IPS-NIHi7 (cell line): ENCODE measurements around the gene BCAS3.

Source experiments
- DNase-seq: peaks from one replicate; pipeline ENCODE4 v3.0.0; 2012; ENCODE audit warnings: mixed read lengths; ENCODE audit errors: extremely low spot score

Gene BCAS3

DNA sequence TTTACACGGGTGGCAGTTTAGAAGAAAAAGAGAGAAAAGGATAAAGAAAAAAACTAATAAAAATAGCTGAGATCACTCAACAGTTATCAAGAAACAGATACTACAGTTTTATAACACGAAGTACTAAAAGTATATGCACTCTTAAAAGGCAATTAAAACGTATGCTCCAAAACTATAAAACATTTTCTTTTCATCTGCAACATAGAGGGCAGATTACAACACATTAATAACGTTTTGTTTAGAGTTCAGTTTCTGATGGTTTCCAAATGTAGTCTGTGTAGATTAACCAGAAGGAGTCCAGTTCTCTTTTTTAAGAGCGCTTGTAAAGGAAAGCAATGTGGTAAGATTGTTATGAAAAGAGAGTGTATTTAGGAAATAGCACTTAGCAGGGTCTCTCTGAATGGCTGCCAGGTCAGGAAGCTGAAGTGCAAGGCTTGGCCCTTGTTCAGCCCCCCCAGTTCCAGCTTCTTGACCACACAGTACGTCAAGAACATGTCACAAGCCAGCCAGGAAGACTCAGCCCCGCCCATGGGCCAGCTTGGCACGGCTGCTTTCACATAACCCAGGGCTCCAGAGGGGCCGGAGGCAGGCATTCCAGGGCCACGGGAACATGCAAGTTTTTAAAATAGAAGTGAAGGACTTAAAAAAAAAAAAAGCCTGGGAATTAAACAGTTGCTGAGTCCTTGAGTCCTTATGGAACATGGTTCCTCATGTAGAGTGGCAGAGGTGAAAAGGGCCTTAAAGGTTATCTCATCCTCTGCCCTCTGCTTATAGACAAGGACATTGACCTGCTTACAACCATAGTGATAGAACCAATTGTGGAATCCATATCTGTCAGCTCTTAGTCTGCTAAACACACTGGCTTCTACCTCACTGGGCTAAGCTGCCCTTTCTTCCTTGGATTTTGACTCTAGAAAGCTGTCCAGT, 574.6 kb downstream of the BCAS3 start:
- DNase-seq: no peak

DNA sequence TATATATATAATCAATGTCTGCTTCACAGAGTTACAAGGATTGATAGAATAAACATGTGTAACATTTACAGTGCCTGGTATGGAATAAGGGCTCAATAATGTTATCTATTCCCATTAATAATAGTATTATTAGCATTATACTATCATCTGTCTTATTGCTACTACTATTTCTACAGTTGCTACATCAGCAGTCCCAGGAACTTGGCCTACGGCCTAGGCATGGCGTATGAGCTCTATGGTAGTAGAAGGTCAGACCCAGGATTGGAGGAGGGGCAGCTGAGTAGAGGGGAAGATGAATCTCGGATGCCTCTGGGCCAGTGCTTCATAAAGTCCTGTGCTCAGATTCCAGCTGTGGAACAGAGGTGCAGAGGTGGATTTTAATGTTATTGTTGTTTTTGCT, 575.7 kb downstream of the BCAS3 start:
- no peak for DNase-seq

DNA sequence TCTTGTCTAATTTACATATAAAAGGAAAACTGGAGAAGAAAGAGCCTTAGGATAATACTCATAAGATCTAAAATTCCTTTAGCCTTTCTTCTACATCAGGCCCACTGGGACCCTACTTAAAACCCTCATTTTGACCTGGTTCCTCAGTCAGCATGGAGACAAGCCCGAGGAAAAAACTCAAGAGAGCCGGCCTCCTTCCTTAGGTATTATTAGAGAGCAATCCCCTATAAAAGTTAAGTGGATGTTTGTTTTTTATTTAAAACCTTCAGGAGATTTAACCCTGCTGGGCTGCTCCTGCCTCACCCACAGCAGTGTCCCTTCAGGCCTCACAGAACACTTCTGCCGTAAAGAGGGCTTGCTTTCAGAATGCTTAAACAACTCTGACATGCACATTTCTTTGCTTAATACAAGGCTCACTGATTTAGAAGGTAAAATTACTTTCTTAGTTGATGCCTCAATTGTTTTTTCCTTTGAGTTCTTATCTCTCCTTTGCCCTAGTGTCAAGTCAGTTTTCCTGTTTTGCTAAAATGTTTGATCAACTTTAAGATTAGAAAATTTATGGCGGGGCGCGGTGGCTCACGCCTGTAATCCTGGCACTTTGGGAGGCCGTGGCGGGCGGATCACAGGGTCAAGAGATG, 576.4 kb downstream of the BCAS3 start:
- no peak for DNase-seq

DNA sequence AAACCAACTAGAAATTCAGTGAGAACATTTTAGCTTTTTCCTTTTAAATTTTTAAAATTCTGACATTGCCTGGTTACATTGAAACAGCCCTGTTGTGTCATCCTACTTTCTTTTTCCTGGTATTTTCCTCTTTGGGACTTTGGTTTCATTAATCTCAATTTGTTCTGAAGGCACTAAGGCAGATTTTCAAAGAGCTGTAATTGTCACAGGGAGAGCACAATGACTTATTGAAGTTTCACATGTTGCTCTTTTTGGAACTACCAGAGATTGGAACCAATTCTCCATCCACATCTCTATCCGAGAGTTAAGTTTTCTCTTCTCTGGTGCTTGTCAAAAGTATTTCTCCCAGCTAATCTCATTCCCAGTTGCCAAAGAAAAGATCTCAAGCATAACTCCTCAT, 577.3 kb downstream of the BCAS3 start:
- DNase-seq: no peak

DNA sequence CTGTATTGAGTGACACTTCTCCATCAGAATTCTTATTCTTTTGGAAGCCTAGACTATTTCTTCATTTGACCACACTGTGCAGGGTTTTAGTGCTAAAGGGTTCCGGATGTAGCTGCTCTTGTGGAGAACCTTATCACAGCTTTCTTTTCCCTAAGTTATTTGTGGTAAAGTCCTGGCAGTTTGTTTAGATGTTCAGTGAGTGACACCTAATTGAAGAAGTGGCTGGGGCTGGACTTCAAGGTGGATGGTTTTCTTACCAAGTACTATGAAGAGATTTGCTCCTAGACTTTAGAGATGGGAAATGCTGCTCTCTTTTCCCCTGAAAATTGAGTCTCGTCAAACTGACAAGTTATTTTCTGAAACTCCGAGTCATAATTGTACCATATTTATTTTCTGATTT, 578.0 kb downstream of the BCAS3 start:
- no peak for DNase-seq

DNA sequence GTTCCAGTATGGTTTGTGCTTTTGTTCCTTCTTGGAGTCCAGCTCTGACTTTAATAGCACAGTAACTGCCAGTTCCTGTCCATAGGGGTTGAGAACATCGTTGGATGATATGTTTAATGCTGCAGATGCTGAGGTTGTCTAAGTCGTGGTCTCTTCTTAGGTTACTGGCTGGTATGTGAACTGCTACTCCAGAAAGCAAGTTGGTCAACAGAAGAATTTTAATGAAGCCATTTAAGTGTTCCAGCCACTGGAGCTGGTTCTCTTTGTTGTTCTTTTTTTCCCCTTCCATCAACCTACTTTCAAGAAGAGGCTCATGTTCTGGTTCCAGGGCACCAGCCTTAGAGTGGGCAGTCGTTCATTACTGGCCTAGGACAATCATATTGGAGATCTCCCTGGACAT, 581.7 kb downstream of the BCAS3 start:
- no peak for DNase-seq

DNA sequence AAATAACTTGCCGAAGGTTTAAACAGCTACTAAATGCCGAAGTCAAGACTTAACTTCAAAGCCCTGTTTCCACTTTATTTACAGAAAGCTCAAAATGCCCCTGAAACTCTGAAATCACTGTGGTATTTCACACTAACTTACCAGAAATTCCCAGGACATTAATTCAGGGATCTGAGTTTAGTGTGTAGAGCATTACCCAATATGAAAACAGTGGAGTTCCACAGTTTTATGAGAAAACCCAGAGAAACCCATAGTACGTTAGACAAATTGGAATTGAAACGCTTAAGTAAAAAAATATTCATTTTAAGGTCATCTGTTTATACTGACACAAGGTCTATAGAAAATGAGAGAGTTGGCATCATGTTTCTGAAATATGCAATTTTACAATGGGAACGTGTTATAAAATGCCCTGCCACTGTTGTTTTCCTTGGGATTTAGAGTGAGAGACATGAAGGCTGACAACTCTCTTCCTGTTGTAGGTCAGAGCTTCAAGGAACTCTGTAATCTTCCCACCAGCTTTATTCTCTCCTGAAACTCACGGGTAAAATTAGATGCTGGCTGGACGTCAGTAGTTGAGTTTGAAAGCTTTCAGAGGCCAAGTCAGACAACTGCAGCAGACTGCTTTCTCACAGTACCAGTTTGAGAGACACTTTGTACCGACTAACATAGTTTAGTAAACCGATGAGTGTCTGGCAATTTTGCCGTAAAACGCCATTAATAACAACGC, 582.6 kb downstream of the BCAS3 start:
- no peak for DNase-seq

DNA sequence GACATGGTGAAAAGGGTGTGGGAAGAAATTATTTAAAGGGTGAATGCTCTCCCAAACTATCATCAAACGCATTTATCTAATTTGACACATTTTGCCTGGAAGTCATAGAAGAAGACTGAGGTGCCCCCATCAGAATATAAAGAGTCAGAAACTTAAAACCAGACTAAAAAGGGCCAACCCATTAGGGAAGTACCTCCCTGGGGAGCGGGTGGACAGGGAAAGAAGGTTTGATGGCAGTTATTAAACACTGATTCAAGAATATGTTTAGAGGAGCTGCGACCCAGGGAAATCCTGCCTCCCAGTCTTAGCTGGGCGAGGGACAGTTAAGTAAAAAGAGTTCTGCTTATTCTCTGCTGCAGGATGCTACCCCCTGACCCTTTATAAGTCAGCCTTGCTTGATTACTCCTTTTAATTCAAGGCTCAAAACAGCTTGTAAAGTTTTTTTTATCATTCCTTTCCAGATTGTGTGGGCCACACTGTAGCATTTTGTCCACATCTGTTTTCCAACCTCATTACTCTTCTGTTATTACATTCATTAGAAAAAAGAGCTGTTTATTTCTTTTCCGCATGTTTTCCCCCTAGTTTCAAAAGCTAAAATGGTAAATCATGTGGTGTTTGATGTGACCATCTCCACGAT, 583.5 kb downstream of the BCAS3 start:
- DNase-seq: no peak

DNA sequence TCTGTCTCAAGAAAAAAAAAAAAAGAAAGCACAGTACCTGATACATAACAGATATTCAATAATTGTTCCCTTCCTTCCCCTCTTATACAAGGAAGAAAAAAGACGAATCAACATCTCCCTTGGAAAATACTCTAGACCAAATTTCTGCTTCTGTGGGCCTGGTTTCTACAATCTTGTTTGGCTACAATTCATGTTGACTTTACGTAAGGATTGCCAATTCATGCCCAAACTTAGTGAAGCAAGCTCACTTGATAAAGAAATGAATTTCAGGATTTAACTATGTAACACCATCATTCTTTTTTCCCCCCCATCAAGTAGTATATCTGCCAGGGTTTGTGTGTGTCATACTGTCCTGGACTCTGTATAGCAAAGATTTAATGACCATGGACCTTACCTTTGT, 587.7 kb downstream of the BCAS3 start:
- DNase-seq: no peak

DNA sequence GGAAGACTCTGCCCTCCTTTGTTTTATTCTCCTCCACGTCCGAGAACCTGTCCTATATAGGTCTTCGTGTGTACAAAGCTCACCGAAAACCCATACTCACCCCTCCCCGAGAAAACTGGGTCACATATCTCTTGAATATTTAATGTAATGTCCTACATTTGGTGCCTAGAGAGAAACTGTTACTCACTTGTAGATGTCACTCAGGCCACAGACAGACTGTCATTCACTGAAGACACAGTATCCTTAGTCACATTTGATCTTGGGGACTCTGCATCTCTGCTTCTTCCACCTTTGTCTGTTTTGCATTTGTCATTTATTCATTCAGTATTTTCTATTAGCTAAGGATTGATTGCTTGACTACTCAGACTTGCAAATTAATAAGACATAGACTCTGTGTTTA, 590.2 kb downstream of the BCAS3 start:
- no peak for DNase-seq

DNA sequence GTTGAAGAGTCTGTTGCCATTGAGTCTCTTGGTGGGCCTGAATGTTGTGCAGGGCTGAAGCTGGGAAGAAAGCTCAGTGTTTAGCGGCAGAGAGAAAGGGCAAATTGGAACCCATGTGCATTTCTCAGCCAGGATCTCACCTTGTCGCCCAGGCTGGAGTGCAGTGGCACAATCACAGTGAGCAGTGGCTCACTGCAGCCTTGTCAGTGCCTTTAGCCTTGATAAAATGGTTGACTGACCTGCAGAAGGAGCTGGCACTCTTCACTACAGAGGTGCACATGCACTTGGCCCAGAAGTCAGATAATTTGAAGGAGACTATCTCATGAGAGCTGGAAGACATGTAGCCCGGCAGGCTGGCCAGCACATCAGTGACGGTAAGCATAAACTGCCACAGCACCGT, 597.7 kb downstream of the BCAS3 start:
- DNase-seq: no peak

DNA sequence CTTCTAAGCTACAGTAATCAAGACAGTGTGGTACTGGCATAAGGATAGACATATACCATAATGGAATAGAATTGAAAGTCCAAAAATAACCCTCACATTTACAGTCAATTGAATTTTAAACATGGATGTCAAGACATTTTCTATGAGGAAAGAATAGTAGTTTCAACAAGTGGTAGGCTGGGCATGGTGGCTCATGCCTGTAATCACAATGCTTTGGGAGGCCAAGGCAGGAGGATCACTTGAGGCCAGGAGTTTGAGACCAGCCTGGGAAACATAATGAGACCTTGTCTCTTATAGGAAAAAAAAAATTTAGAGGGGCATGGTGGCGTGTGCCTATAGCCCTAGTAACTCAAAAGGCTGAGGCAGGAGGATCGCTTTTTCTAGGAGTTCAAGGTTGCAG, 599.2 kb downstream of the BCAS3 start:
- DNase-seq: no peak

DNA sequence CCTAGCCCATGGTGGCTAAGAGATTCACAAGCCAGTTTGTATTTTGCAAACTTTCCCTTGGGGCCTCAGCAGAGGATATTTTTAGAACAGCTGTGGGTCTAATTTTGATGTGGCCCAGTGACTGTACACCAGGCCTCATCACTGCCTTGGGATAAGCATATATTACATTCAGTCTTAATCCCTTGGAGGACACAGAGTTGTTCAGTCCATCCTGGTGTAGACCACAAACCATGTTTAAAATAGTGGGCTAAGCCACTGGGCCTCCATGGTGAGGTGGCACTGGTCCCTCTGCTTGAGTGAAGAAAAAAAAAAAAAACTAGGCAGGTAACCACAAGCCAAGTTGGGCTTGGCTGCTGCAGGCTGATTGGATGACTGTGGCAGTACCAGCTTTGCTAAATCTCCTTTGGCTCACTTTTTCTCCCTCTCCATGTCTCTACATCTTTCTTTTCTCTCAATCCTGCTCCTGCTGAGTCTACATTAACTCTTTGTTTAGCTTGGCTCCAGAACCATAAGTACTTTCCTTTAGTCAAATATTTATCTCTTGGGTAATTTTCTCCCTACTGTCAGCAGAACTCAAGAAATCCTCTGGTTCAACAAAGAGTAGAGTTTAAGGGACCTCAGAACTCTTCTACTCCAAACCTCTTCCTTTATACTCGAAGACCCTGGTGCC, 602.0 kb downstream of the BCAS3 start:
- no peak for DNase-seq

DNA sequence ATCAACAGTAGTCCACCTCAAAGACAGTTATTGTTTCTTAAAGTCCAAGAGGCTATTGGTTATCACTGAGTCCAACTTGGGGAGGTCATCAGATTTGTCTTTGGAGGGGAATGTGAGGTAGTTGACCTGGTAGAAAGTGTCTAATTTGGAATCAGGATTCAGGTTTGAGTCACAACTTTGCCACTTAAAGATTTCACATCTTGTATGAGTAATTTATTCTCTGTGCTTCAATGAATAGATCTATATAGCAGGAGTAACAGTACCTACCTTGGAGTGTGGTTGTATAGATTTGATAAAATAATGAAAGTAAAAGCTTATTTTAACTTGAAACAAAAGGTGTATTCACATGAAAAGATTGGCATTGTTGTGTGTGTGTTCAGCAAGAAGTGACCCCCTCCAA, 602.7 kb downstream of the BCAS3 start:
- no peak for DNase-seq

DNA sequence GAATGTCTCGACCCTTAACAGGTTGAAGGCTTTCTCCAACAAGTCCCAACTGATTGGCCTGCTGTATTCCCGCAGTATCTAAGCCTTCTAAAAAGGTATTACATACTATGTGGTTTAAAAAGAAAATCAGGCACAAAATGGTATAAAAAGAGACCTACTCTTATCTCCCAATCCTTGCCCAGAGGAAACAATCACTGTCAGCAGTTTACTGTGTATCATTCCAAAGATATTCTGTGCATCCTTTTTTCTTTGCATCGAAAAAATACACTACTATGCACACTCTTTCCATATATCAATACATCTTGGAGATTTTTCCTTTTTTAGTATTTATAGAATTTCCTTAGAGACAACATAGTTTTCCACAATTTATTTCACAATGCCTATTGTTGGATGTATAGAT, 603.2 kb downstream of the BCAS3 start:
- no peak for DNase-seq

DNA sequence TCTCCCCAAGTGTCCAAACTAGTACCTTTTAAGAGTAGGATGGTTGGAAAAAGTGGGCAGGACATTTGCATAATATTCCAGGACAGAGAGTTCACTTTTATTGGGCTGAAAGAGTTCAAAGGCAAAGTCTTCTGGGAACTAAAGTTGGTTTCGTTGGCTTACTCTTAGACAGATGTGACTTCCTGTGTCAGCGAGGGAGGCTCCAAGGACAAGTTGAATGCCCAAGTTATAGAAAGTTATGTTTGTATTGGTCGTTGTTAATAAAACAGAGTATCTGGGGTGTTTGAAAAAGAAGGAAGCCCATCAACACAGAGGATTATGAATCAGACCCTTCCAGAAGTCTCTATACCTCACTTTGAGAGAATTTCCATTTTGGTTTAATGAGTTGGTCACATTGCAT, 604.7 kb downstream of the BCAS3 start:
- no peak for DNase-seq

DNA sequence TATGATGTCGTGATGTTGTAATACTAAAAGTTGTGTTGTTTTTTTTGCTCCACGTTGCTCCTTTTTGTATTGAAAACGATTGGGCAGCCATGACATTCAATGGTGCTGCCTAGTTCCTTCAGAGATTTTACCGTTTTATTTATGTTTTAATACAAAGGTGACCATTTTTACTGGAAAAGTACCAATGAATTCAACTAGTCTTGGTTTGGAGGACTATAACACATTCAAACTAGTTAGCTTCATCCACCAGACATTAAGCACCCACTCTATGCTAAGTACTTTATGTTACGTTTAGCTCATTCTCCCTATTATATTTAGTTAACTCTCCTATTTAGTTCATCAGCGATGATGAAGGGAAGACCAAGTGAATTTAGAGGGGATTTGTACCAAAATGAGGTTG, 605.4 kb downstream of the BCAS3 start:
- DNase-seq: no peak

DNA sequence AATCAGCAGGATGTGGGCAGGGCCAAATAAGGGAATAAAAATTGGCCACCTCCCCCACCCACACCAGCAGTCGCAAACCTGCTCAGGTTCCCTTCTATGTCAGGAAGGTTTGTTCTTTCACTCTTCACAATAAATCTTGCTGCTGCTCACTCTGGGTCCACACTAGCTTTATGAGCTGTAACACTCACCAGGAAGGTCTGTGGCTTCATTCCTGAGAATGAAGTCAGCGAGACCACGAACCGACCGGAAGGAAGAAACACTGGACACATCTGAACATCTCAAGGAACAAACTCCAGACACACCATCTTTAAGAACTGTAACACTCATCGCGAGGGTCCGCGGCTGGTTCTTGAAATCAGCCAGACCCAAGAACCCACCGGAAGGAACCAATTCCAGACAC, 606.5 kb downstream of the BCAS3 start:
- DNase-seq: no peak

DNA sequence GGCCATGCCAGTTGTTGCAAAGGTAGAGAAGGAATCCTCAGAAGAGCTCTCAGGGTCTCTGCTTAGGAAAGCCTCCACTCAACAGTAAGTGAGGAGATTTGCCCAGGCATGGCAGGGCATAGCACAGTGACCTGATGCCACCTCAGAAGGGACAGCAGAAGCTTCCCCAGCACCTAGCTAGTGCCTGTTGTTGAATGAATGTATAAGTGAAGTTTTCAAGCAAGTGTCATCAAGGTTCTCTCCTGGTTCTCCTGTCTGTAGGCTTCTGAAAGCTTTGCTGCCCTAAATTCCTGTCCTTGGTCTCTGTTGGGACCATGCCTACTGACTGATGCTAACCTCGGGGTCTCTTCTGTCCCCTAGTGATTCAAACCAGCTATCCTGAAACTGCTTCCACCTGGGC, 607.1 kb downstream of the BCAS3 start:
- no peak for DNase-seq

DNA sequence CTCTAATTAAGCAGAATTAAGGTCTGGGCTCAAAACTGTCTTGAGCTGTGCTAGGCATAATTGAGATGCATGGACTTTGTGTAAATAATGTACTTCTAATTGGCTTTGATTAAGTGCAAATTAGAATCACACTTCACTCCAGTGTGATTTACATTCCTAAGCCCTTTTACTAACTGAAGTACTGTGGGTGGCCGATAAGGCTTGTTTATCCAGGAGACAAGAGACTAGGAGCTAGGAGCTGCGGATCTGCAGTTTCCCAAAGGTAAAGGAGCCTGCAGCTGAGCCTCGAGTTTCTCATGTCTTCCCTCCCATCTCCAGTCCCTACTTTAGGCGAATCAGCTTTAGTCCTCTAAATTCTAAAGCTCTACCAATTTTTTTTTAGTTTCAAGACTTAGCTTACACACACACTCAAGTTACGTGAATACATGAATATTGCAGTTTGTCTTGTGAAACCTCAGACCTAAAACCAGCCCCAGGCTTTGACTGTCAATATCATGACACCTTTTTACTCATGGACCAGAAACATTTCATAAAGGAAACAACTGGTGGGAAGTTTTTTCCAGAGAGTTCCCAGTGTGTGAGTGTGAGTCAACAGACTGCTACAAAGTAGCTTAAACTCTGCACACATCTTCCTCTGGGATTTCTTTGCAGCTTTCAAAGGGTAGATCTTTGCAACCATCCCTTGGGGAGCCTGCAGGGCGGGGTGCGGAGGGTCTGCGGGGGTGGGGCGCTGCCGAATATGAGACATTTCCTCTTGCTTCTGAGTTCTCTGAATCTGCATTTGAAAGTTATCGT, 608.1 kb downstream of the BCAS3 start:
- peak; percentile 61 for DNase-seq

DNA sequence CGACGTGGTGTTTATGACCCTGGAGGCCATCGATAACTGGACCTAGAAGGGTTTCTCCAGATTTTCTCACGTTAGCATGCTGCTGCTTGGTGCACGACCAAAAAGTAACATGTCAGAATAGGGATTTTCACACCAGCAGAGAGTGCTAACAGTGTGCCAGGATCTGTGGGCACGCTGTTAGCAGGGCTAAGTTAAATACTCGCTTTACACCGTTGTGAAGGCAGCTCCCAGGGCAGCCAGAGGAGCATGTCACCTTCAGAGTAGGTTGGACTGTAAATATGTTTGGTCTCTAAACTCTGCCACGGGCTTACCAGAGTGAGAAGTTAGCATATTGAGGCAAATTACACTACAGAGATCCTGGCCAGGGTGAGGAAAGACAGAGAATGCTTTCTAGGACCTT, 608.8 kb downstream of the BCAS3 start:
- DNase-seq: no peak
